Muscle layer of duodenum (tissue), 2 donors: ENCODE measurements around the gene MAGI1.

Experiments
- H3K27ac ChIP-seq: one replicate; pipeline ENCODE4 v1.7.0; 2013; ENCODE audit warnings: mild to moderate bottlenecking, low read length
- H3K27me3 ChIP-seq: one replicate; pipeline ENCODE4 v1.7.0; 2013; ENCODE audit warnings: low read depth, mild to moderate bottlenecking, control low read depth, low read length
- H3K36me3 ChIP-seq, 2 donors: one replicate each; pipeline ENCODE4 v1.7.0; 2013; ENCODE audit warnings: low read length in 2 of 2, control low read depth in 1 of 2, mild to moderate bottlenecking in 1 of 2; ENCODE audit not compliant: insufficient read depth in 2 of 2, control insufficient read depth in 1 of 2
- H3K4me1 ChIP-seq, 2 donors: one replicate each; pipeline ENCODE4 v1.7.0; 2013; ENCODE audit warnings: low read length in 2 of 2, mild to moderate bottlenecking in 2 of 2, control low read depth in 1 of 2, moderate library complexity in 1 of 2; ENCODE audit not compliant: insufficient read depth in 2 of 2, control insufficient read depth in 1 of 2
- H3K4me3 ChIP-seq, 2 donors: one replicate each; pipeline ENCODE4 v1.7.0; 2013; ENCODE audit warnings: low read length in 2 of 2, low read depth in 1 of 2, mild to moderate bottlenecking in 1 of 2
- H3K9me3 ChIP-seq, 2 donors: one replicate each; pipeline ENCODE4 v1.7.0; 2013; ENCODE audit warnings: low read length in 2 of 2, control low read depth in 1 of 2, mild to moderate bottlenecking in 1 of 2; ENCODE audit not compliant: control insufficient read depth in 1 of 2
- donor health status: healthy.

MAGI1 gene

GRCh38 chr3:65685621-65686235 is 353.0 kb downstream of the MAGI1 start:
- H3K9me3 ChIP-seq = no peaks in the 10 kb centered on the region
- H3K4me3 ChIP-seq = no peak overlapping the region
- no peaks in the 10 kb centered on the region for H3K36me3 ChIP-seq
- no peaks in the 10 kb centered on the region for H3K27me3 ChIP-seq
- H3K4me1 ChIP-seq = no peaks in the 10 kb centered on the region
- H3K27ac ChIP-seq = no peak overlapping the region

DNA sequence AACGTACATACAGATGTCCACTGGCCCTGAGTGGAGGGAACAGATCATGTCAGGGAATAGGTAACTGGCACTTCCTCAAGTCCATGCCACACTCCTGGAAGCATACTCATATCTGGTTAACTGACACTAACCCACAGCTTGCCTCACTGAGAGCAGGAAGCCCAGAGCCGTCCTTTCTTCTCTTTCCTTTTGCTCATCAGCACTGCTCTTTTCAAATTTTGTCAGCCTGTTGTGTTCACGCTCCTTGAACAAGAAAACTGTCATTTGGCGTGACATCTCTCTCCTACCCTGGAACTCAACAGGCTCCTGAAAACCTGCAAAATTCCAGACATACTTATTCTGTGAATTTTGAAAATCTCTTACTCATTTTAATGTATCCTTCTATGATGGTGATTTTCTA is 360.2 kb downstream of the MAGI1 start:
- H3K36me3 ChIP-seq = no peaks in the 10 kb centered on the region
- no peak overlapping the region for H3K4me3 ChIP-seq
- no peaks in the 10 kb centered on the region for H3K27me3 ChIP-seq
- no peaks in the 10 kb centered on the region for H3K9me3 ChIP-seq
- H3K4me1 ChIP-seq = peaks cover 0 to 2% of the 10 kb centered on the region in 2 donors
- no peak overlapping the region for H3K27ac ChIP-seq

DNA sequence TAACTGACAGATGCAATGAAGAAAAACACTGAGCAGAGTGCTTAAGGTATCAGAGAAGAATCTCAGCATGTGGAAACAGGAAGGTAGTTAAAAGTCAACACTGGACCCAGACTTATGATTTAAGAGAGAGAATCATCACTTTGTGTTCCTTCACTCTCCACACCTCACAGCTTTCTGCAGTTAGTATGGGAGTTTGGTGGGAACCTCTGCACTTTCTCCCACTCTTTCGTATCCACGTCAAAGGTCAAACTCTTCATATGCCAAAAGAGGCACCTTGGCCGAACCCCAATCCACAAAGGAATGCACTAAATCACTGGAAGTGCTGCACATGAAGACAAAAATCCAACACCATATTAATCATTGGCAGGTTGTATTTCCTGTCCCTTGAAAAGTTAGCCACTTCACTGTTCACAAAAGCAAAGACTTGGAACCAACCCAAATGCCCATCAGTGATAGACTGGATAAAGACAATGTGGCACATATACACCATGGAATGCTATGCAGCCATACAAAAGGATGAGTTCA is 361.2 kb downstream of the MAGI1 start:
- H3K36me3 ChIP-seq = no peaks in the 10 kb centered on the region
- H3K4me3 ChIP-seq = no peak overlapping the region
- no peaks in the 10 kb centered on the region for H3K9me3 ChIP-seq
- H3K27me3 ChIP-seq = no peaks in the 10 kb centered on the region
- H3K27ac ChIP-seq = no peak overlapping the region
- peaks cover 0 to 2% of the 10 kb centered on the region in 2 donors for H3K4me1 ChIP-seq

- Histone ChIP-seq H3K27me3 (no peaks in the 10 kb centered on the region), H3K4me3 (no peak overlapping the region), H3K9me3 (no peaks in the 10 kb centered on the region), H3K4me1 (peaks cover 0 to 2% of the 10 kb centered on the region in 2 donors), H3K36me3 (no peaks in the 10 kb centered on the region), H3K27ac (no peak overlapping the region)
Observed at GRCh38 chr3:65676580-65676979, 362.1 kb downstream of the MAGI1 start.

DNA sequence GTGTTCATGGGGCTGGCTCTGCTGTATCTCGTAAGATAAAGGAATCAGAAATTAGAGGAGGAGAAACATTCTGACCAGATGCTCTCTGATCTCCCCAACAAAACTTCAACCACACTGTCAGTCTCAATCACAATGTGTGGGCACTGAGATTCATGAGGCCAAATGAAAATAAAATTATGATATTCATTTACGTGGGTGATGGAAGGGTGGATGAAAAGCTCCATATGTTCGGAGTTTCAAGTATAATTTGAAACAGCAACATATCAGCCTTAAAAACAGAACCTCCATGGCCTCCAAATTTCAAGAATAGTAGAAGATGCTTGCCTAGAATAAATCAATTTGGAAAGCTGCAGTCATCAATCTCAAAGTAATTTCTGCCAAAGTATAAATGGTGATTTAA is 363.7 kb downstream of the MAGI1 start:
- Histone ChIP-seq H3K9me3 (no peaks in the 10 kb centered on the region), H3K27ac (no peak overlapping the region), H3K27me3 (no peaks in the 10 kb centered on the region), H3K36me3 (no peaks in the 10 kb centered on the region), H3K4me3 (no peak overlapping the region), H3K4me1 (peaks cover 0 to 2% of the 10 kb centered on the region in 2 donors)

GRCh38 chr3:65674226-65674625 is 364.5 kb downstream of the MAGI1 start:
- Histone ChIP-seq H3K36me3 (no peaks in the 10 kb centered on the region), H3K9me3 (no peaks in the 10 kb centered on the region), H3K27me3 (no peaks in the 10 kb centered on the region), H3K4me1 (peaks cover 0 to 2% of the 10 kb centered on the region in 2 donors), H3K4me3 (no peak overlapping the region), H3K27ac (no peak overlapping the region)

- no peaks in the 10 kb centered on the region for H3K27me3 ChIP-seq
- H3K4me1 ChIP-seq = peaks cover 0 to 2% of the 10 kb centered on the region in 2 donors
- H3K36me3 ChIP-seq = no peaks in the 10 kb centered on the region
- H3K27ac ChIP-seq = no peak overlapping the region
- no peaks in the 10 kb centered on the region for H3K9me3 ChIP-seq
- no peak overlapping the region for H3K4me3 ChIP-seq
Observed at GRCh38 chr3:65672871-65673815, 365.6 kb downstream of the MAGI1 start.

DNA sequence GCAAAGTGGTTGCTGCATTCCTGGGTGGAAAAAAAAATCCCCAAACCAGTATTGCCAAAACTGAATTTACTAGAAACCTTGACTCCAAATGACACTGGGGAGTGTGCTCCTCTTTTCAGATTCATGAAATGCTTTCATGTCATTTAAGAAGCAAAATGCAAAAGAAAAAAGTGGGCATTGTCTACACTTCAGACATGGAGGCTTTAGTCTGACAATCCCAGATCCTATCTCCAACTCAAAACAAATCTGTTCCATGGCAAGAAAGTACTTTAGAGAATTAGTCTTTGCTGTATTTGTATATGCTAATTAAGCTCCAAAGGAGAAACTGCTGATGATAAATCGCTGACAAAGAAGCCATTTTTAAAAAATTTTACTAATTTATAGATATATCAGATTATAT is 366.7 kb downstream of the MAGI1 start:
- no peak overlapping the region for H3K4me3 ChIP-seq
- no peaks in the 10 kb centered on the region for H3K27me3 ChIP-seq
- H3K27ac ChIP-seq = no peak overlapping the region
- no peaks in the 10 kb centered on the region for H3K4me1 ChIP-seq
- H3K36me3 ChIP-seq = no peaks in the 10 kb centered on the region
- no peaks in the 10 kb centered on the region for H3K9me3 ChIP-seq

GRCh38 chr3:65671004-65671403 is 367.7 kb downstream of the MAGI1 start:
- Histone ChIP-seq H3K27ac (no peak overlapping the region), H3K27me3 (no peaks in the 10 kb centered on the region), H3K4me1 (no peaks in the 10 kb centered on the region), H3K9me3 (no peaks in the 10 kb centered on the region), H3K4me3 (no peak overlapping the region), H3K36me3 (no peaks in the 10 kb centered on the region)

DNA sequence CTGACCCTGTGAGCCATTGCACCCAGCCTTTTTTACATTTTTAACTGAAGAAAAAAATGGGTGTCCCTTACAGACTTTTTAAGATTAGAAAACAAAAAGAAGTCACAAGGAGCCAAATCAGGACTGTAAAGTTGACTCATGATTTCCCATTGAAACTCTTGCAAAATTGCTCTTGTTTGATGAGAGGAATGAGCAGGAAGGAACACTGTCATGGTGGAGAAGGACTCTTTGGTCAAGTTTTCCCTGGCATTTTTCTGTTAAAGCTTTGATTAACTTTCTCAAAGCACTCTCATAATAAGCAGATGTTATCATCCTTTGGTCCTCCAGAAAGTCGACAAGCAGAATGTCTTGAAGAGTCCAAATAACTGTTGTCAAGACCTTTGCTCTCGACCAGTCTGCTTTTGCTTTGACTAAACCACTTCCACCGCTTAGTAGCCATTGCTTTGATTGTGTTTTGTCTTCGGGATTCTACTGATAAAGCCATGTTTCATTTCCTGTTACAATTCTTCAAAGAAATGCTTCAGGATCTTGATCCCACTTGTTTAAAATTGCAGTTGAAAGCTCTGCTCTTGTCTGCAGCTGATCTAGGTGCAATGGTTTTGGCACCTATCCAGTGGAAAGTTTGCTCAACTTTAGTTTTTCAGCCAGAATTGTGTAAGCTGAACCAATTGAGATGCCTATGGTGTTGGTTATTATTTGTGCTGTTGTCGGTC is 369.4 kb downstream of the MAGI1 start:
- H3K4me1 ChIP-seq = no peaks in the 10 kb centered on the region
- no peak overlapping the region for H3K4me3 ChIP-seq
- no peaks in the 10 kb centered on the region for H3K9me3 ChIP-seq
- no peaks in the 10 kb centered on the region for H3K36me3 ChIP-seq
- no peak overlapping the region for H3K27ac ChIP-seq
- H3K27me3 ChIP-seq = no peaks in the 10 kb centered on the region

GRCh38 chr3:65667963-65668362 is 370.8 kb downstream of the MAGI1 start:
- H3K9me3 ChIP-seq = no peaks in the 10 kb centered on the region
- no peaks in the 10 kb centered on the region for H3K27me3 ChIP-seq
- H3K36me3 ChIP-seq = no peaks in the 10 kb centered on the region
- no peaks in the 10 kb centered on the region for H3K4me1 ChIP-seq
- no peak overlapping the region for H3K27ac ChIP-seq
- no peak overlapping the region for H3K4me3 ChIP-seq
